Adrenal gland (tissue), 5 donors: Measurements from ENCODE around the gene KDM6A.

Source experiments
- CTCF ChIP-seq, 6 experiments: fragments of 450-650 bp in 4 of 6; fragments of 200-600 bp in 2 of 6; sonication (generic) in 1 of 6; IDR thresholded peaks; 1 replicate in 5 of 6; 2 replicates in 1 of 6; pipeline versions ENCODE4 v1.5.1 to v1.8.0; 2016 to 2021; ENCODE audit warnings: antibody characterized with exemption in 6 of 6, mild to moderate bottlenecking in 2 of 6, moderate library complexity in 1 of 6
- POLR2A ChIP-seq, 2 donors: fragments of 450-650 bp; IDR thresholded peaks; one replicate each; pipeline ENCODE4 v1.6.1; 2017; ENCODE audit warnings: antibody characterized with exemption in 2 of 2, mild to moderate bottlenecking in 2 of 2, moderate library complexity in 1 of 2
- donor health status: DM: no; HTN: no; CAD: no.

GRCh38 chrX:44884944-44885343, 12.0 kb downstream of the KDM6A start:
- TF ChIP-seq CTCF (IDR thresholded peaks at IDR 0.05) (no peak), POLR2A (IDR thresholded peaks at IDR 0.05) (no peak)
